HG03457 (cell line): ENCODE measurements around the gene PDGFA.
"Not testable (repeated sequence)": the region's sequence is repeated elsewhere in the genome, so short reads cannot be mapped to it uniquely, and the experiment has no call there.

Experiments
- ATAC-seq: cut with Tn5 transposase; IDR thresholded peaks from one replicate; pipeline ENCODE4 v1.9.1; 2021; ENCODE audit warnings: moderate number of reproducible peaks; ENCODE audit not compliant: unreplicated experiment

PDGFA gene

DNA sequence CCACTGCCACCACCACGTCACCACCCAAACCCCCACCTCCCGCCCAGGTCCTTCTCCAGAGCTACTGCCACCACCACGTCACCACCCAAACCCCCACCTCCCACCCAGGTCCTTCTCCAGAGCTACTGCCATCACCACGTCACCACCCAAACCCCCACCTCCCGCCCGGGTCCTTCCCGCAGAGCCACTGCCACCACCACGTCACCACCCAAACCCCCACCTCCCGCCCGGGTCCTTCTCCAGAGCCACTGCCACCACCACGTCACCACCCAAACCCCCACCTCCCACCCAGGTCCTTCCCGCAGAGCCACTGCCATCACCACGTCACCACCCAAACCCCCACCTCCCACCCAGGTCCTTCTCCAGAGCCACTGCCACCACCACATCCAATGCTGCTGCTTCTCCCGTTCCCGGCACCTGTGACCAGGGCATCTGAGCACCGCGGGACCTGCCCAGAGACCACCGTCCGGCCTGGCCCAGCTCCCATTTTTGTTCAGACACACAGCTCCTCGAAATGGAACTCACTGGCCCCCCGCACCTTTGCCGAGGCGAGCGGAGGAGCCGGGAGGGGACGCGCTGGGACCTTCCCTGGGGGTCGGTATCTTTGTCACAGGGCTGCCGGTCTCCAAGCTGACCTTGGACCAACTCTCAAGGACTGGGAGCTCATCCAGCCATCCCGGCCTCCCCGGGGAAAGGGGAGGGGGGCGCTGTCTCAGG lies 32.7 kb upstream of the PDGFA start:
- ATAC-seq = not testable (repeated sequence)

DNA sequence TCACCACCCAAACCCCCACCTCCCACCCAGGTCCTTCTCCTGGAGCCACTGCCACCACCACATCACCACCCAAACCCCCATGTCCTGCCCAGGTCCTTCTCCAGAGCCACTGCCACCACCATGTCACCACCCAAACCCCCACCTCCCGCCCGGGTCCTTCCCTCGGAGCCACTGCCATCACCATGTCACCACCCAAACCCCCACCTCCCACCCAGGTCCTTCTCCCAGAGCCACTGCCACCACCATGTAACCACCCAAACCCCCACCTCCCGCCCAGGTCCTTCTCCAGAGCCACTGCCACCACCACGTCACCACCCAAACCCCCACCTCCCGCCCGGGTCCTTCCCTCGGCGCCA lies 31.9 kb upstream of the PDGFA start:
- not testable (repeated sequence) for ATAC-seq

DNA sequence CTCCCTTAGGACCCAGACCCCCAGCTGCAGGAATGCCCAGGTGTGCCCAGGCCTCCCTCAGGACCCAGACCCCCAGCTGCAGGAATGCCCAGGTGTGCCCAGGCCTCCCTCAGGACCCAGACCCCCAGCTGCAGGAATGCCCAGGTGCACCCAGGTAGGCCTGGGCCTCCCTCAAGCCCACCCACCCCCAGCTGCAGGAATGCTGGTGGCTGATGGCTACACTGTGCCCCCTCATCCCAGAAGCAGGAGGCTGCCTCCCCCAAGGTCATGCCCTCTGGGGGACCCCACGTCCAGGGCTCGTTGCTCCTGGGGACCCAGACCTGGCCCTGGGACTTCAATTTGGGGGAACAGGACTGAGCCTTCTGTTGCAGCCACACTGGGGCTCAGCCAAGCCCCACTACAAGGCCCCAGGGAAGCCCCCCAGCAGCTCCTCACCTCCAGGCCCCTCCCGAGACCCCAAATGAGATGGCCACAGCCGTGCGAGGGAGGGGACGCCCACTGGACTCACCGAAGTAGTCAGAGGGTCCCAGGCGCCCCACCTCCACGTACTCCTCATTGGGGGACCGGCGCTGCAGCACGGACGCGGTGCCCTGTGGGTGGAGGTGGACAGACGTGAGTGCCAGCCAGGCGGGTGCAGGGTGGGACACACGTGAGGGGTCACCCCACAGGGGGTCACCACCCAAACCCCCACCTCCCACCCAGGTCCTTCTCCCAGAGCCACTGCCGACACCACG lies 31.4 kb upstream of the PDGFA start:
- no peak for ATAC-seq

DNA sequence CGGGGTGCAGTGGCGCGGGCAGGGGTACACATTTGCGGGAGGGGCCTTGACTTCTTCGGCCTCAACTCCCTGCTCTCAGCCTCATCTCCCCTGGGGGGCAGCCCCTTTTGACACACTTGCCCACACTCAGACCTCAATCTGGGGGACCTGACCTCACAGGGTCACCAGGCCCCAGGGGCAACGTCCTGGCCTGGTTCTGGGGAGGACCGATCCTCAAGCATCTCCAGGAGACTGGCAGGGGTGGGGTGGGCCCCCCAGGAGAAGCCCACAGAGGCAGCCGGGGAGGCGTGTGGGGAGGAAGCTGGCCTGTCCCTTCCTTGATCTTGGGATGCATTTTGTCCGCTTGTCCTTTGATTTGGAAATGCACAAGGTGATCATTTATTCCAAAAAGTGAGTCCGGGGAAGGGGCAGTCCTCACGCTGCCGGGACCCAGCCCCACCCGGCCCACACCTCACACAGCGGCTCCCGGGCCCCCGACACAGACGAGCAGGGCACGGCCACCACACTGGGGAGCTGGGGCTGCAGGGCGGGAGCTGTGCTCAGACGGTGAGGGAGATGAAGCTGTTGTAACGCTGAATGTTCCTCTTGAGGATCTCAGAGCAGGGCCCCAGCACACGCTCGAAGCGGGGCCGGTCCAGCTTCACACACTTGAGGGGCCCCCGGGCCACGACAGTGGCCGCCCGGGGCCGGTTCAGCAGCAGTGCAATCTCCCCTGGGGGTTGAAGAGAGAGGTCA lies 30.4 kb upstream of the PDGFA start:
- ATAC-seq = no peak

DNA sequence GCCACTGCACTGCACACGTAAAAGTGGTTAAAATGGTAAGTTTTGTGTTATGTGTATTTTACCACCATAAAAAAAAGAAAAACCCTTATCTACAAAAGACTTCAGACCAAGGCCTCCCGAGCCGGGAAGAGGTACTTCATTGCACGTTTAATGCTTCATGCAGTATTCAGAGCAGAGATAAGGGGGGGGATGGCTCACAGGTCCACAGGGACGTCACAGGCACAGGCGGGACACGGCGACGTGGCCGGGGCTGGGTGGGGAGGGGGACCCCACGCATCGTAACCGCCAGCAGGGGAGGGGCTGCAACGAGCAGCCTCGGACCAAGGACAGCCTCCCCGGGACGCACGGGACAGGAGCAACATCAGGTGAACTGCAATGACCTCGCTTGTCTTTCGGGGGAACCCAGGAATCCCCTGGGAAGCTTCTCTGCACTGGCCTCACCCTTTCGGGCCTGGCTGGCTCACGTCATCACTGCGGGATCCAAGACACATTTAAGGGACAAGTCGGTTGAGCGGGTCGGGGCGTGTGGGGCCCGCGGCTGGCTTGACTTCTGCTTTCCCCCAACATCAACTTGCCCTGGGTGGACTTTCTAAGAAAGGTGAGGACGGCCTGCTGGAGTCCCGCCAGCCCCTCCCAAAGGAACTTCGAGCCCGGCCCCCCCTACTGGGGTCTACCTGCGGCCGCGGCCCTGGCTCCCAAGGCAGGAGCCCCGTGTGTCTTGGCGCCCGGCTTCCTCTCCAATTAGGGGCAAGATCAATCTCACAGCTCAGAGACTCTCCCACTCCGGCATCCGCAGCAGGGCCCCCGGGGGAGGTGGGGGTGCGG lies 29.6 kb upstream of the PDGFA start:
- ATAC-seq = no peak

DNA sequence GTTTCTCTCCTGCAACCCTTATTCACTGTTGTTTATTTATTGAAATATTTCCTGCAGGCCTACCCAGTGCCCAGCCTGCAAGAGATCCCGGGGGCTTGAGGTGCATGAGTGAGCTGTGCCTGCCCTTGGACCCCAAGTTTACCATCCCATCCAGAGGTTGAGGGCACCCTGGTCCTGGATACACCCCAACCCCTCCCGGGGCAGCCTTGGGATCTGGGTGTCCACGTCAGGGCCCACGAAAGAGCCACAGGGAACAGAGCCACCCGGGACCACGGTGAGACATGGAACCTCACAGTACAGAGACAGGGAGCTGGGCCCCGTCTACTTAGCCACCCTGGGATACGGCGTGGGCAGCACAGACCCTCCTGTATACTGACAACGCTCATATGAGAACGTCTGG lies 28.8 kb upstream of the PDGFA start:
- no peak for ATAC-seq

DNA sequence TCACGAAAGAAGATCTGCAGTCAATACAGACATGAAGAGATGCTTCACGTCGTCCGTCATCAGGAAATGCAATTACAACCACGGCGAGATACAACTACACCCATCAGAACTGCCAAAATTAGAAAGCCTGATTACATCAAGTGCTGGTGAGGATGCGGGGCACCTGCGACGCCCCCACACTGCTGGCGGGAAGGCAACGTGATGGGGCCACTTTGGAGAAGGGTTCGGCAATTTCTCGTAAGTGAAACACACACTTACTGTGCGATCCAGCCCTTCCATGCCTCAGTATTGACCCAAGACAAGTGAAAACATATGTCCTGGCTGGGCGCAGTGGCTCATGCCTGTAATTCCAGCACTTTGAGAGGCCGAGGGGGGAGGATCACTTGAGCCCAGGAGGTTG lies 25.8 kb upstream of the PDGFA start:
- no peak for ATAC-seq

DNA sequence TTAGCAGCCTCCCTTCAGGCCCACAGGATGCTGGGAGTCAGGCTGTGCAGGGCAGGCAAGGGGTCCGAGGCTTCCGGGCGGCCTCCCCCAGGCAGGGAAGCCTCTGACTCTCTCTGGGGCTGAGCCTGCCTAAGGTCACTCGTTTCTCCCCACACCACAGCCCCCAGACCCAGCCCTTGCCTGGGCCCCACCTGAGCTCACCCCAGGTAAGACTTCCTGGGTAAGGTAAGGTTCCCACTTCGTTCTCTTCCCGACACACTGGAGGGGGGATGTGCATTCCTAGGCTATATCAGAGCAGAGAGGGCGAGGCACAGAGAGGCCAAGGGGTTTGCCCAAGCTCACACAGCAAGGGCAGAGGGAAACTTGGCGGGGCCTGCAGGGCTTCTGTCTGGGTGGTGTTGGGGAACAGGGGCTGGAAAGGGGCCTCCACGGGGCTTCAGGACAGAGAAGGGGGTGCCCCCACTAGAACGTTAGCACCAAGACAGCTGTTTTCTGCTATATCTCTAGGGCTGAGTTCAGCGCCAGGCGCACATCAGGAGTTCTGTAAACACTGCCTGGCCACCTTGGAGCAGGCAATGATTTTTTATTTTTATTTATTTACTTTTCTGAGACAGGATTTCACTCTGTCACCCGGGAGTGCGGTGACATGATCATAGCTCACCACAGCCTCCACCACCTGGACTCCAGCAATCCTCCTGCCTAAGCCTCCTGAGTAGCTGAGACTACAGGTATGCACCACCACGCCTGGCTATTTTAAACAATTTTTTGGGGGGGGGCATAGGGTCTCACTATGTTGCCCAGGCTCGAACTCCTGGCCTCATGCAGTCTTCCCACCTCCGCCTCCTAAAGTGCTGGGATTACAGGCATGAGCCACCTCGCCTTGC lies 24.9 kb upstream of the PDGFA start:
- ATAC-seq = no peak

DNA sequence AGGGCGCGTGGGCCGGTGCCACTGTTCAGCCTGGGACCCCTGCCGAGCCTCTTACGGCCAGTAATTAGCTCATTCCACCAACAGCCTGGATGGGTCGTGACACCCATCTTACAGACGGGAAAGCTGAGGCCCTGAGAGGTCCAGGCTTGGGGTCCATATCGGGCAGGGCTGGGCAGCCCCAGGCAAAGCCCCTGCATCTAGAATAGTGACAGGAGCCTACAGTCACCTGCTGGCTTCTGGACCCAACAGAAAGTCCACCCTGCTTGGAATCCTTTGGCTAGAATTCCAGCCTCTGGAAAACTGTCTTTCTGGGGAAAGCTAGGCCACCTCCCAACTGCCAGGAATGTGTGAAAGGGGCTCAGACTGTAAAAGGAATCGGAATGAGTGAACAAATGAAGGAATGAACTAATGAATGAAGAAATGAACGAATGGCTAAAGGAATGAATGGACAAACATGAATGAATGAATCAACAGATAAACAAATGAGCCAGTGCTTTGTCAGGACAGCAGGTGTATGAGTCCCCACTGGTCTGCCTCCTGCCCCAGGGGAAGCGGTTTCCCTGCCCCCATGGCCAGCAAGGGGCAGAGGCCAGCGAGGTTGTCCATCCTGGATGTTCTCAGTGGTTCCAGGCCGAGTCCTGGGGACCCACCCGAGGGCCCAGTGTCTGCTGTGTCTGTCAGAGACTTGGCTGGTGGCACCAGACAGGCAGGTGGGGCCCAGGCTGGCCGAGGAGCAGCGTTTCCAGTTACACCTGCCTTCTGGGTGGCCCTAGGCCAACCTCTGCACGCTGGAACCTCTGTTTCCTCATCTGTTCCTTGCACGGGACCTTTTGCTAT lies 24.1 kb upstream of the PDGFA start:
- no peak for ATAC-seq

DNA sequence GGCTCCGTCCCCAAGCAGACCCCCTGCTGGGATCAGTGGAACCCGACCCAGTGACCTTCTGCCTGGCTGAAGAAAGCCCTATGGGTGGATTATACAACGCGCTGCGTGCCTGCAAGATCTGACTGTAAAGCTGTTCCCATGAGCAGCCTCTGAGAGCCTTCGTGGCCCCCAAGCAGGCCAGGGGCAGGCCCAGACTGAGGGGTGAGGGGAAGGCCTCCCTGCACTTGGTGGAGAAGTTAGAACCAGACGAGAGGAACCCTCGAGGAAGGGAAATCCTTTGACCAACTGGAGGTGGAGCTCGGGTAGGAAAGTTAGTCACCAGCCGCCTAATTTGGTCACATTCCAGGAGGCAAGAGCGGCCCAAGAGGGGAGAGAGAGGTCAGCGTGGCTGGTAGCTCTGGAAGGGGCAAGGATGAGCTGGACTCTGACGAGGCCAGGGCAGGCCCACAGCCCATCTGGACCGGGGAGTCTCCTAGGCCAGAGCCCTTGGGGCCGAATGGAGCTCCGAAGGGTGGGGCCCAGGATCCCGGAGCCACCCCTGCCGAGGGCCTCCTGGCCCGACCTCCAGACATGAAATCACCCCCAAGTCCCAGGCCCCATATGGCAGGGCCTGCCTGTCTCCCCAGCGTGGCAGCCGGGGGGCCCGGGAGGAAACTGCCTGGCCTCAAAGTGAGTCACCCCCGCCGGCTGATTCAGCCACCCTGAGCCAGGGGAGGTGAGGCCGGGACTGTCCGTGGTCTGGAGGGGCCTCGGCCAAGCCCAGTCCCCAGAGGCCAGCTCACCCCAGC lies 23.3 kb upstream of the PDGFA start:
- no peak for ATAC-seq

DNA sequence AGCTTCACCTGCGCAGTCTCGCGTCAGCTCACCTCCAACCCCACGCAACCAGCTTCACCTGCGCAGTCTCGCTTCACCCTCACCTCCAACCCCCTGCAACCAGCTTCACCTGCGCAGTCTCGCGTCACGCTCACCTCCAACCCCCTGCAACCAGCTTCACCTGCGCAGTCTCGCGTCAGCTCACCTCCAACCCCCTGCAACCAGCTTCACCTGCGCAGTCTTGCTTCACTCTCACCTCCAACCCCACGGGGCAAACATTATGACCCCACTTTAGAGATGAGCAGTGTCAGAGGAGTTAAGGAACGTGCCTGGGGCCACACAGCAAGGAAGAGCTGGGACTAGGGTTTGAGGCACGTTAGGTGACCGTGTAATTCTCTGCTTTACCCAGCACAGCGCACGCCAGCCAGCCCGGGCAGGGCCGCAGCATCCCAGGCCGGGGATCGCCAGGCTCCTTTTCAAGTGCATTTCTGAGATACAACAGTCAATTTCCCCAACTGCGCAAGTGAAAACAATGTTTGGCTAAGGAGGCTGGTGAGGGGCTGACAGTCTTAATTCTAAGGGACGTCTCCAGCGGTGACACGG lies 22.6 kb upstream of the PDGFA start:
- ATAC-seq = no peak

DNA sequence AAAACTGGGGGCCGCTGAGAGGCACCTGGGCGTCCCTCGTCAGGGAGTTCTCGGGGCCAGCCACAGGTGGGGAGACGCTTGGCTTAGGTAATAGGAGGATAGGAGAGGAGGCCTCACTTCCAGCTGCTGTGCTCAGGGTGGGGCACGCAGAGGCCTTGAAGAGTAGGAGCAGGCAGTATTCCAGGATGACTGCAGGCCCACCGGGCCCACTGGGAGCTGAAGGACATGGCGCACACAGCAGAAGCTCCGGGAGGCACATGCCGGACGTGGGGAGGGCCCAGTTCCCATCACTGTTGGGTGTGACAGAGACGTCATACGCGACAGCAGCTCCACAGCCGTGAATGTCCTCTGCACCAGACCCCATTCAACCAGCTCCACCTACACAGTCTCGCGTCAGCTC lies 22.0 kb upstream of the PDGFA start:
- ATAC-seq = no peak

DNA sequence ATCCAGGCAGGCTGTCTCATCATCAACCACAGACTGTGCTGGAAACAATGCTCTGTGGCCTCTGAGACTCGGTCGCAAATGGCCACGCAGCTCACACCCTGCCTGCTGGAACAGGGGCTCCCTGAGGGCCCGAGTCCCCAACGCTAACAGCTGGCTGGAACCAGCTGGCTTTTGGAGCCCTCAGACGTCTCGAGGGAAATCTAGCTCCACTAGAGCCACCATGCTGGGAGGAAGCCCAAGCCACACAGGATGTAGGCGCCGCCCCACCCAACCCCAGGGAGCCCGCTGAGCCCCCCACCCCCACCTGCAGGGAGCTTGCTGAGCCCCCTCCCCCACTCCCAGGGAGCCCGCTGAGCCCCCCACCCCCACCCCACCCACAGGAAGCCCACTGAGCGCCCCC lies 21.4 kb upstream of the PDGFA start:
- no peak for ATAC-seq

DNA sequence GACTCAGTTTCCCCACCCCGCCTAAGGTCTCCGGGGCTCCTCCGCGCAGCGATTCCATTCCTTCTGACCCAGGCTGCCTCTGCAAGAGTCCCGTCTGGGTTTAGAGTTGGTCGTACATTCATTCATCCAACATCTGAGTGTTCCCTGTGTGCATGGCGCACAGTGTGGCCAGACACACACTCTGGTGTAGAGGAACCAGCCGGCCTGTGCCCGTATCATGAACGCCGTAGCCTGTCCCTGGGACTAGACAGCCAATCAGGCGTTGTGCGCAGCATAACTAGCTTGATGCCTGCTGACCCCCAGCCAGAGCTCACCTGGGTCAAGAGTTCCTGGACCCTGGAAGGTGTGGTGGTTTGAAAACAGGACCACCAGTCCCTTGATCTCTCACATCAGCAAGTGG lies 20.9 kb upstream of the PDGFA start:
- ATAC-seq = no peak

DNA sequence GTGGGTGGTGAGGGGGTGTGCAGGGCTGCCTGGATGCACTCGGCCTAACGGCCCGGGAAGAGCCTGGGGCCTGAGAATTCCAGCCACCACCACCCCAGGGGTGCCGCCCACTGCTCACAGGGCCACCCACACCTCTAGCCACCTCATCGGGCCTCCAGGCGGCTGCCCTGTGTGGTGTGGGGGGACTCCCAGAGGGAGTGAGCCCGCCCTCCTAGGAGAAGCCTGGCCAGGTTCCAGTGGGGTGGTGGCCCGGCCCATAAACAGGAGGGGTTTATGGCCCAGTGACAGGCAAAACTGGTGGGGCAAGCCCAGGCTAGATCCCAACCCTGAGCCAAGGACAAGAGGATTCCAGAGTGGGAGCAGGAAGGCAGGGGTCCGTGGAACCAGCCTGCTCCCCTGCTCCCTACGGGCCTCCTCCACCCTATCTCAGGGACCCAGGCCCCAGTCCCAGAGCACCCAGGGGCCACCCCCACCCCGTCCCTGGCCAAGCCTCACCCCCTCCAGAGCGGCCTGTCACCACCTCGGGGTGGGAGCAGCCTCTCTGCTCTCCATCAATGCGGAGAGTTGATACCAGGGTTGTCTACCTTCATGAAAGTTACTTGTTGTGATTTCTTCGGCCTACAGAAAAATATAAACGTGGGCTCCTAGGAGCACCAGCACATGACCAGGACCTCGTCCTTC lies 20.2 kb upstream of the PDGFA start:
- ATAC-seq = no peak

DNA sequence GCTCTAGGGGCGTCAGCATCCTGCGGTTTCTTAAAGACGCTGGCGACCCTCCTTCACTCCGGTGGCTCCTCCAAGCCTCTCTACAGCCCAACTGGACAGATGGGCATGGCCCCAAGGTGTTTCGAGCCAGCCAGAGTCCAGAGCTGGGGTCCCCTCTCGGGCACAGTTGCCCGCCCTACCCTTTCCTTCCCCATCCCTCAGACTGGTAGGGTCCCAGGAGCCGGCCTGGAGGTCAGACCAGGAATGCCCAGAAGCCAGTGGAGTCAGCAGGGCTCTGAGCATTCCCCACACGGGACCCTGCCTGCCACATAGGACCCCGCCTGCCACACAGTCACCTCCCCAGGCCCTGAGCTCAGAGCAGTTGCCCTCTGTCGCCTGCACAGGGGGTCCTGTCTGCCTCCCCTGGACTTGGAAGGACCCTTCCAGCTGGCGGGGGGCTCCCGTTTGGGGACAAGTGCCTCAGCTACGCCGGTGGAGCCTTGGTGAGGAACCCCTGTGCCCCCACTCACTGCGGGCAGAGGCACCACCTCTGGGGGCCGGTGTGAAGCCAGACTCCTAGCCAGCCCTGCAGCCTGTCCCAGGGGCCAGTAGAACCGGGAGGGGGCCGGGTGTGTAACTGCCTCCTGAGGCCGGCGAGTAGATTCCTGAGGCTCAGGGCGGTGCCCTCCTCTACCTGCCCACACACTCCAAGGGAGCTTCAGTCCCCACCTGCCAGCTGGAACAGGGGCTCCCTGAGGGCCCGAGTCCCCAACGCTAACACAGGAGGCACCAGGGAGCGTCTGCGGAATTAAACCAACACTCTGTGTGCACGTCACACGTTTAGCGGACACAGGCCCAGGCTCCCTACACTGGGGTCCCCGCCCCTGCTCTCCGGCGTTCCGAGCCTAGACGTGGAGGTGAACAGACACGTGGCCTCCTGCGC lies 19.4 kb upstream of the PDGFA start:
- no peak for ATAC-seq
